WERI-Rb-1 (cell line): Measurements from ENCODE around the gene MCRS1.

Experiments
- DNase-seq: peaks from one replicate; pipeline ENCODE4 v3.0.0-alpha.2; 2020
- H3K27ac ChIP-seq: fragments of 250-450 bp; sonication (Bioruptor Pico); 2 replicates; pipeline ENCODE4 v1.5.1; 2020; ENCODE audit warnings: mild to moderate bottlenecking, moderate library complexity
- H3K27me3 ChIP-seq: fragments of 250-450 bp; sonication (Bioruptor Pico); 2 replicates; pipeline ENCODE4 v1.5.1; 2021; ENCODE audit warnings: mild to moderate bottlenecking, low read depth, moderate library complexity; ENCODE audit not compliant: insufficient read depth, severe bottlenecking
- H3K36me3 ChIP-seq: fragments of 250-450 bp; sonication (Bioruptor Pico); 2 replicates; pipeline ENCODE4 v1.5.1; 2020; ENCODE audit warnings: mild to moderate bottlenecking, moderate library complexity
- H3K4me3 ChIP-seq: 2 replicates; pipeline ENCODE4 v1.5.1; 2011; ENCODE audit warnings: low read depth, mild to moderate bottlenecking, control low read depth, low read length
- H3K9me3 ChIP-seq: fragments of 250-450 bp; sonication (Bioruptor Pico); 2 replicates; pipeline ENCODE4 v1.5.1; 2021; ENCODE audit warnings: mild to moderate bottlenecking, moderate library complexity; ENCODE audit not compliant: severe bottlenecking
- CTCF ChIP-seq: IDR thresholded peaks from 2 replicates; pipeline ENCODE4 v1.5.1; 2011; ENCODE audit warnings: low read depth, mild to moderate bottlenecking, control low read depth, inconsistent platforms, low read length

MCRS1 gene

DNA sequence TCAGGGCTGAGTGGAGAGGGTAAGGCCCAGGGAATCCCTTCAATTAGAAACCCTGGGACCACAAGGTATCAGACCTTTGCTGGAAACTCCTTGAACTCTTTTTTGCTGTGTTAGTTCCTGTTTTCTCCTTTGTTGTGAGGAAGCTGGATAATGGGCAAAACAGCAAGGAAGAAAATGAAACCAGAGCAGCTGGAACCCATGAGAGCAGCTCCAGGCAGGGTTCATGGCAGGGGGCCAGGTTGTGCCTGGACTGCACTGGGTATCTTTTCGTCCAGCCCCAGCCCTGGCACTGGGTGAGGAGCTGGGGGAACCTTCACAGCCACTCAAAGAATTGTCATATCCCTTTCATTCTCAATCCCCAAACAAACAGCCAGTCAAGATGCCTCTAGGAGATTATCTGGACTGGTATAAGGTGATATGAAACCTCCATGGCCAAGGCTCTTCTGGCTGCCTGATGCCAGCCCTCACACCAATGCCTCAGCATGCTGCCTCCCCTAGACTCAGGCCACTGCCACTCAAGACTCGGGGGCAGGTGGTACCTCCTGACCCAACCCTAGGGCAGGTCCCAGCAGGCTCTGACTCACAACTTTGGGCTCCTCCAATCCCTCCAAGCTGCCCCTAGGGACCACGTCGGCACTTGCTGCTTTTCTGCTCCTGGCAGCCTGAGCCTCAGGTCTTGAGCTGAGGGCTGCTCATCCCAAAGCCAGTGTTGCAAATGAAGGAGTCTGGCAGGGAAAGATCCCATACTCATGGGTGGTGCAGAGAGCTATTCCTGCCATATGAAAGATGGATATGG lies 21.0 kb upstream of the MCRS1 start:
- DNase-seq = no peak

GRCh38 chr12:49588281-49588680 lies 20.3 kb upstream of the MCRS1 start:
- no peak overlapping the region for H3K27ac ChIP-seq
- no peak for DNase-seq

More for the DNA sequence above, 21.0 kb upstream of the MCRS1 start:
- Histone ChIP-seq H3K27ac (no peak overlapping the region), H3K27me3 (no peaks in the 10 kb centered on the region), H3K9me3 (no peaks in the 10 kb centered on the region), H3K4me3 (no peak overlapping the region), H3K36me3 (no peaks in the 10 kb centered on the region; the same call in 1 of the 2 replicates)
- no peak for TF ChIP-seq CTCF

DNA sequence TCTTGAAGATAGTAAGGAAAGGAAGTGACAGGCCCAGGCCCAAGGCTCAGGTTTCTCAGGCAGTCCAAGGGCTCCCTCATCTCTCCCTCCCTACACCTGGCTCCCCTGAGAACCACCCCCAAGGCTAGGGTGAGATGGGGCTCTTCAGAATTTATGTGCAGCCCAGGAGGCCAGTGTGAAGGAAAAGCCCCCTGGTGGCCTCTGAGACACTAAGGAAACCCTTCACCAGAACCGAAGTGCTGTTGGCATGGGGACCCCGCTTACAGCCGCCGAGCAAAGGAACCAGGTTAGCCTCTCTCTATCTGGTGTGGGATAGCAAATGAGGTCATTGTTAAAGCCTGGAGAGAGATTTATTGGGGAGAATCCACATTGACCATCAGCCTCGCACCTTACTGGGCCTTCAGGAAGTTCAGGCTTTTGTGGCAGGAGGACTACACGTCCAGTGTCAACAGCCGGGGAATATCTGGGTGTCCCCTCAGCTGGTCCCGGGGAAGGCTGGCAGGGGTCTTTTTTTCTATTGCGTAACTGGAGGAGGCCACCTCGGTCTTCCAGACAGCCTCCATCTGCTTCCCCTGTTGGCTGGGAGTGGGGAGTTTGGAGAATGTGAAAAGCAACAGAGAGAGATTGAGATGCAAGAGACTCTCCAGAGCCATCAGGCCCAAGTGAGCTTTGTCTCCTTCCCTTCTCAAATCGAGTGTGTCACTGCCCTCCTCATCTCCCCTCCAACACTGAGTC lies 19.4 kb upstream of the MCRS1 start:
- Histone ChIP-seq H3K27me3 (no peaks in the 10 kb centered on the region), H3K27ac (no peak overlapping the region), H3K4me3 (no peak overlapping the region), H3K36me3 (no peaks in the 10 kb centered on the region; the same call in none of the 2 replicates), H3K9me3 (no peaks in the 10 kb centered on the region)
- TF ChIP-seq CTCF = peak; percentile 21; the same call in 1 of the 2 replicates
- no peak for DNase-seq

More at GRCh38 chr12:49588281-49588680, 20.3 kb upstream of the MCRS1 start:
- Histone ChIP-seq H3K36me3 (no peaks in the 10 kb centered on the region; the same call in 1 of the 2 replicates), H3K4me3 (no peak overlapping the region), H3K9me3 (no peaks in the 10 kb centered on the region), H3K27me3 (no peaks in the 10 kb centered on the region)
- no peak for TF ChIP-seq CTCF

- no peak overlapping the region for H3K4me3 ChIP-seq
- no peaks in the 10 kb centered on the region for H3K9me3 ChIP-seq
- H3K27ac ChIP-seq = no peak overlapping the region
- no peak for DNase-seq
- H3K36me3 ChIP-seq = no peaks in the 10 kb centered on the region; the same call in none of the 2 replicates
- TF ChIP-seq CTCF = no peak
- H3K27me3 ChIP-seq = no peaks in the 10 kb centered on the region
These were observed 17.8 kb upstream of the MCRS1 start for GRCh38 chr12:49585477-49586459.

- Histone ChIP-seq H3K36me3 (no peaks in the 10 kb centered on the region; the same call in none of the 2 replicates), H3K27me3 (no peaks in the 10 kb centered on the region), H3K4me3 (no peak overlapping the region), H3K9me3 (no peaks in the 10 kb centered on the region), H3K27ac (no peak overlapping the region)
- DNase-seq = no peak
- TF ChIP-seq CTCF = no peak
These were observed 16.6 kb upstream of the MCRS1 start for GRCh38 chr12:49584591-49584990.
